MM.1S (cell line): ENCODE results near the gene BANF1.

Experiments
- EZH2phosphoT487 ChIP-seq: fragments of 300-600 bp; sonication (generic); IDR thresholded peaks from 2 replicates; pipeline ENCODE4 v1.6.1; 2018; ENCODE audit warnings: antibody characterized with exemption, low read length
- TF ChIP-seq, protein P1 (sequence below): fragments of 300-600 bp; sonication (generic); IDR thresholded peaks from 2 replicates; pipeline ENCODE4 v1.5.1; 2016; ENCODE audit warnings: antibody characterized with exemption, low read length, mixed read lengths

DNA sequence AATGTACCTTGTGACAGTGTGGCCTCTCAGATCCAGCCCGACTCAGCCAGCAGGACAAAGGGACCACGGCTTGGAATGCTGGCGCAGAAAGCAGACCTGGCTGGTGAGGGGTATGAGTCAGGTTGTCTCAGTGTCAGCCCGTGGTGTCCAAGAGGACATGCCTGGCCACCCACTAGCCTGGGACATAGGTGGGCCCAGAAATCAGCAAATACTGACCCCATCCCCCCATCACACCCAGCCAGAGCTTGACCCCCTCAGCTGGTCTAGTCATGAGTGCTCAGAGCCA lies 4.5 kb downstream of the BANF1 start:
- TF ChIP-seq, protein P1, sequence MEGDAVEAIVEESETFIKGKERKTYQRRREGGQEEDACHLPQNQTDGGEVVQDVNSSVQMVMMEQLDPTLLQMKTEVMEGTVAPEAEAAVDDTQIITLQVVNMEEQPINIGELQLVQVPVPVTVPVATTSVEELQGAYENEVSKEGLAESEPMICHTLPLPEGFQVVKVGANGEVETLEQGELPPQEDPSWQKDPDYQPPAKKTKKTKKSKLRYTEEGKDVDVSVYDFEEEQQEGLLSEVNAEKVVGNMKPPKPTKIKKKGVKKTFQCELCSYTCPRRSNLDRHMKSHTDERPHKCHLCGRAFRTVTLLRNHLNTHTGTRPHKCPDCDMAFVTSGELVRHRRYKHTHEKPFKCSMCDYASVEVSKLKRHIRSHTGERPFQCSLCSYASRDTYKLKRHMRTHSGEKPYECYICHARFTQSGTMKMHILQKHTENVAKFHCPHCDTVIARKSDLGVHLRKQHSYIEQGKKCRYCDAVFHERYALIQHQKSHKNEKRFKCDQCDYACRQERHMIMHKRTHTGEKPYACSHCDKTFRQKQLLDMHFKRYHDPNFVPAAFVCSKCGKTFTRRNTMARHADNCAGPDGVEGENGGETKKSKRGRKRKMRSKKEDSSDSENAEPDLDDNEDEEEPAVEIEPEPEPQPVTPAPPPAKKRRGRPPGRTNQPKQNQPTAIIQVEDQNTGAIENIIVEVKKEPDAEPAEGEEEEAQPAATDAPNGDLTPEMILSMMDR = no peak
- no peak for TF ChIP-seq EZH2phosphoT487
